BE2C (cell line): ENCODE results near the gene IRF4.
"Not testable (repeated sequence)": the region's sequence is repeated elsewhere in the genome, so short reads cannot be mapped to it uniquely, and the experiment has no call there.

ENCODE experiments used
- DNase-seq: peaks from one replicate; pipeline ENCODE4 v3.0.0-alpha.2; 2020
- H3K27me3 ChIP-seq: fragments of 250-450 bp; sonication (Bioruptor Pico); 2 replicates; pipeline ENCODE4 v1.5.1; 2020; ENCODE audit warnings: mild to moderate bottlenecking
- H3K36me3 ChIP-seq: fragments of 250-450 bp; sonication (Bioruptor Pico); 2 replicates; pipeline ENCODE4 v1.5.1; 2020; ENCODE audit warnings: mild to moderate bottlenecking
- H3K4me1 ChIP-seq: fragments of 250-450 bp; sonication (Bioruptor Pico); 2 replicates; pipeline ENCODE4 v1.5.1; 2020
- H3K4me3 ChIP-seq: 2 replicates; pipeline ENCODE4 v1.5.1; 2011; ENCODE audit warnings: low read depth, low read length
- H3K9me3 ChIP-seq: fragments of 250-450 bp; sonication (Bioruptor Pico); 2 replicates; pipeline ENCODE4 v1.5.1; 2020
- CTCF ChIP-seq: IDR thresholded peaks from 2 replicates; pipeline ENCODE4 v1.5.1; 2012; ENCODE audit warnings: mild to moderate bottlenecking, low read depth, low read length

IRF4 gene

GRCh38 chr6:373773-374724 is 17.5 kb upstream of the IRF4 start:
- no peaks in the 10 kb centered on the region for H3K36me3 ChIP-seq
- no peak for DNase-seq
- no peak for TF ChIP-seq CTCF
- H3K9me3 ChIP-seq: 0 out of 2 replicates have a peak, but pooled peaks cover 4% of the 10 kb centered on the region
- H3K4me1 ChIP-seq: no peaks in the 10 kb centered on the region
- H3K4me3 ChIP-seq: no peak overlapping the region
- 0 out of 2 replicates have a peak, but pooled peaks cover 5% of the 10 kb centered on the region for H3K27me3 ChIP-seq

- Histone ChIP-seq H3K4me1 (no peaks in the 10 kb centered on the region), H3K4me3 (no peak overlapping the region), H3K9me3 (0 out of 2 replicates have a peak, but pooled peaks cover 8% of the 10 kb centered on the region), H3K27me3 (0 out of 2 replicates have a peak, but pooled peaks cover 5% of the 10 kb centered on the region), H3K36me3 (no peaks in the 10 kb centered on the region)
- no peak for DNase-seq
- no peak for TF ChIP-seq CTCF
Measured at GRCh38 chr6:374956-375355, 16.6 kb upstream of the IRF4 start.

- no peak for TF ChIP-seq CTCF
- Histone ChIP-seq H3K4me3 (no peak overlapping the region), H3K9me3 (0 out of 2 replicates have a peak, but pooled peaks cover 4% of the 10 kb centered on the region), H3K27me3 (0 out of 2 replicates have a peak, but pooled peaks cover 5% of the 10 kb centered on the region), H3K36me3 (no peaks in the 10 kb centered on the region), H3K4me1 (no peaks in the 10 kb centered on the region)
- DNase-seq: no peak
Measured at GRCh38 chr6:376827-377640, 14.5 kb upstream of the IRF4 start.

GRCh38 chr6:377641-378020 is 13.9 kb upstream of the IRF4 start:
- H3K4me1 ChIP-seq, DNase-seq, H3K4me3 ChIP-seq, H3K27me3 ChIP-seq, H3K36me3 ChIP-seq, H3K9me3 ChIP-seq: not testable (repeated sequence)

GRCh38 chr6:378090-378957 is 13.2 kb upstream of the IRF4 start:
- H3K9me3 ChIP-seq: 0 out of 2 replicates have a peak, but pooled peaks cover 4% of the 10 kb centered on the region
- H3K4me1 ChIP-seq: no peaks in the 10 kb centered on the region
- no peak overlapping the region for H3K4me3 ChIP-seq
- H3K27me3 ChIP-seq: no peaks in the 10 kb centered on the region
- no peaks in the 10 kb centered on the region for H3K36me3 ChIP-seq
- TF ChIP-seq CTCF: no peak
- DNase-seq: no peak

- no peak for TF ChIP-seq CTCF
- DNase-seq: no peak
- H3K36me3 ChIP-seq: no peaks in the 10 kb centered on the region
Measured at GRCh38 chr6:378958-379409, 12.6 kb upstream of the IRF4 start.

More at GRCh38 chr6:378958-379409, 12.6 kb upstream of the IRF4 start:
- 0 out of 2 replicates have a peak, but pooled peaks cover 4% of the 10 kb centered on the region for H3K9me3 ChIP-seq
- no peaks in the 10 kb centered on the region; the same call in 1 of the 2 replicates for H3K27me3 ChIP-seq
- no peak overlapping the region for H3K4me3 ChIP-seq
- H3K4me1 ChIP-seq: no peaks in the 10 kb centered on the region
